Smooth muscle cell (in vitro differentiated cells): ENCODE measurements around the gene PPM1H. TPM values are rescaled to one million over a fixed set of nuclear protein-coding genes. Genes with fewer than 3 reads are reported as not detected.

Experiments
- DNase-seq: peaks from one replicate; lab custom pipeline; 2025; ENCODE audit not compliant: unreplicated experiment; lab: John Stamatoyannopoulos, UW
- H2AFZ ChIP-seq: fragments of 200-600 bp; sonication (generic); 2 replicates; pipeline ENCODE4 v1.6.0; 2016; ENCODE audit warnings: antibody characterized with exemption, low read depth, mild to moderate bottlenecking
- H3F3A ChIP-seq: fragments of 200-600 bp; sonication (generic); 2 replicates; pipeline ENCODE4 v1.6.0; 2017; ENCODE audit warnings: antibody characterized with exemption, low read depth
- H3K27ac ChIP-seq: fragments of 200-600 bp; sonication (generic); 2 replicates; pipeline ENCODE4 v1.5.1; 2016; ENCODE audit warnings: low read depth, mild to moderate bottlenecking
- H3K27me3 ChIP-seq: fragments of 200-600 bp; sonication (generic); 2 replicates; pipeline ENCODE4 v1.6.1; 2016; ENCODE audit warnings: low read depth, mild to moderate bottlenecking
- H3K36me3 ChIP-seq: fragments of 200-600 bp; sonication (generic); 2 replicates; pipeline ENCODE4 v1.5.1; 2016; ENCODE audit warnings: low read depth
- H3K4me1 ChIP-seq: fragments of 200-600 bp; sonication (generic); 2 replicates; pipeline ENCODE4 v1.5.1; 2016; ENCODE audit warnings: low read depth
- H3K4me2 ChIP-seq: fragments of 200-600 bp; sonication (generic); 2 replicates; pipeline ENCODE4 v1.6.0; 2016; ENCODE audit warnings: mild to moderate bottlenecking
- H3K4me3 ChIP-seq: fragments of 200-600 bp; sonication (generic); 2 replicates; pipeline ENCODE4 v1.5.1; 2016; ENCODE audit warnings: mild to moderate bottlenecking
- H3K79me2 ChIP-seq: fragments of 200-600 bp; sonication (generic); 2 replicates; pipeline ENCODE4 v1.6.0; 2016; ENCODE audit warnings: low read depth, mild to moderate bottlenecking
- H3K9ac ChIP-seq: fragments of 200-600 bp; sonication (generic); 2 replicates; pipeline ENCODE4 v1.6.0; 2016; ENCODE audit warnings: low read depth
- H3K9me3 ChIP-seq: fragments of 200-600 bp; sonication (generic); replicated peaks from 2 replicates; pipeline ENCODE4 v1.5.1; 2016; ENCODE audit warnings: low read depth
- H4K20me1 ChIP-seq: fragments of 200-600 bp; sonication (generic); 2 replicates; pipeline ENCODE4 v1.6.0; 2016; ENCODE audit warnings: low read depth
- CTCF ChIP-seq: fragments of 200-600 bp; sonication (generic); IDR thresholded peaks from 2 replicates; pipeline ENCODE4 v1.5.1; 2017; ENCODE audit warnings: borderline replicate concordance, mild to moderate bottlenecking, antibody characterized with exemption; ENCODE audit not compliant: insufficient read depth, poor library complexity, severe bottlenecking
- WGBS: methylation state at CpG from one replicate; pipeline ENCODE4 v1.1.7; 2016; ENCODE audit warnings: low lambda C conversion rate; 5-methylcytosine and 5-hydroxymethylcytosine counted together
- polyA plus RNA-seq: library from polyadenylated mRNA; unstranded; fragments of >200 nt; fragmentation: Nextera tagmentation; extraction: Ambion mirVana; gene quantifications from 2 replicates; pipeline ENCODE4 v1.2.1, GENCODE V29; 2016
- total RNA-seq: library from RNA; depleted of rRNA; stranded (reverse); fragments of >200 nt; gene quantifications from 2 replicates; pipeline ENCODE4 v1.2.3, GENCODE V29; 2014

PPM1H gene
- total and polyA plus RNA-seq, 2 experiments from 2014 or later: 0.56 to 3.6 TPM

DNA sequence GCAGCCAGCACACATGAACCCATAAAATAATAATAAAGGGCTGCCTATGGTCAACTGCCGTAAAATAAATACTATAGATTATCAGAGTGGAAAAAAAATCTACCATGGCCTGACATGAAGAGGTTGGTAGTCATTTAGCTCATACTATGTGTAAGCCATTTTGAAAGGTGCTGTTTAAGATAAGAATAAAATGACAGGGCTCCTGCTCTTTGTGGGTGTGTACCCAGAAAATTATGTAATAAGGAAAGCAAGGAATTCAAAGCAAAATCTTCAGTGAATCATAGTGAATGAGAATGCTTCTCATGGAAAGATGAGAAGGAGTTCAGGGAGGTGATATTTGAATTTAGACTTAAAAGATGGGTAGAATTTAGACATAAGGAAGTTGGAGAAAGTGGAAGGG, 42.9 kb upstream of the PPM1H start:
- 97% methylated on average over 1 of the region's 1 CpG for WGBS
- Histone ChIP-seq H3K27me3 (peaks cover 3% of the 10 kb centered on the region), H3K4me3 (no peak overlapping the region), H3K4me2 (no peak overlapping the region), H3K36me3 (no peaks in the 10 kb centered on the region), H4K20me1 (no peaks in the 10 kb centered on the region), H3F3A (no peaks in the 10 kb centered on the region), H3K79me2 (no peaks in the 10 kb centered on the region), H3K9ac (no peak overlapping the region), H3K27ac (no peak overlapping the region), H3K9me3 (no peaks in the 10 kb centered on the region), H2AFZ (no peak overlapping the region), H3K4me1 (no peaks in the 10 kb centered on the region)
- no peak for DNase-seq
- no peak for TF ChIP-seq CTCF

- H3K9me3 ChIP-seq: no peaks in the 10 kb centered on the region
- TF ChIP-seq CTCF: no peak
- no peaks in the 10 kb centered on the region for H3K79me2 ChIP-seq
- no peak for DNase-seq
- no peaks in the 10 kb centered on the region for H3K36me3 ChIP-seq
- H3K9ac ChIP-seq: no peak overlapping the region
- no peak overlapping the region for H3K4me2 ChIP-seq
- H2AFZ ChIP-seq: no peak overlapping the region
- no peak overlapping the region for H3K27ac ChIP-seq
- no peaks in the 10 kb centered on the region for H3K4me1 ChIP-seq
- H4K20me1 ChIP-seq: no peaks in the 10 kb centered on the region
- no peak overlapping the region for H3K4me3 ChIP-seq
- peaks cover 3% of the 10 kb centered on the region for H3K27me3 ChIP-seq
- WGBS: 78% methylated on average over 5 of the region's 5 CpGs
- H3F3A ChIP-seq: no peaks in the 10 kb centered on the region
Measured at GRCh38 chr12:62977418-62977817, 42.5 kb upstream of the PPM1H start.

- Histone ChIP-seq H3K36me3 (no peaks in the 10 kb centered on the region), H3F3A (no peaks in the 10 kb centered on the region), H4K20me1 (no peaks in the 10 kb centered on the region), H3K4me1 (no peaks in the 10 kb centered on the region), H3K9ac (no peak overlapping the region), H3K27me3 (peaks cover 3% of the 10 kb centered on the region), H2AFZ (no peak overlapping the region), H3K79me2 (no peaks in the 10 kb centered on the region), H3K4me3 (no peak overlapping the region), H3K4me2 (no peak overlapping the region), H3K27ac (no peak overlapping the region), H3K9me3 (no peaks in the 10 kb centered on the region)
- no peak for TF ChIP-seq CTCF
- DNase-seq: no peak
- WGBS: 81% methylated on average over 4 of the region's 4 CpGs
Measured at GRCh38 chr12:62976110-62976662, 41.2 kb upstream of the PPM1H start.

- H2AFZ ChIP-seq: no peak overlapping the region
- H3K4me3 ChIP-seq: no peak overlapping the region
- H3F3A ChIP-seq: no peaks in the 10 kb centered on the region
- DNase-seq: no peak
- no peaks in the 10 kb centered on the region for H4K20me1 ChIP-seq
- H3K27ac ChIP-seq: no peak overlapping the region
- 100% methylated on average over 1 of the region's 1 CpG for WGBS
- no peaks in the 10 kb centered on the region for H3K4me1 ChIP-seq
- no peaks in the 10 kb centered on the region for H3K36me3 ChIP-seq
- no peak overlapping the region for H3K9ac ChIP-seq
- TF ChIP-seq CTCF: no peak
- no peaks in the 10 kb centered on the region for H3K79me2 ChIP-seq
- H3K27me3 ChIP-seq: no peaks in the 10 kb centered on the region
- no peaks in the 10 kb centered on the region for H3K9me3 ChIP-seq
- H3K4me2 ChIP-seq: no peak overlapping the region
Measured at GRCh38 chr12:62971769-62972525, 37.0 kb upstream of the PPM1H start.
